Measurements from ENCODE around the gene IGDCC3.
"Not testable (repeated sequence)": the region's sequence is repeated elsewhere in the genome, so short reads cannot be mapped to it uniquely, and the experiment has no call there.

IGDCC3 gene

GRCh38 chr15:65370885-65371284 lies 6.9 kb downstream of the IGDCC3 start:
- DNase-seq (ENCODE audit: low spot score) = no peak

- no peak for DNase-seq (ENCODE audit: low spot score)
These were observed 8.2 kb downstream of the IGDCC3 start for GRCh38 chr15:65369651-65370050.

- no peak for DNase-seq (ENCODE audit: low spot score)
These were observed 8.6 kb downstream of the IGDCC3 start for GRCh38 chr15:65369212-65369547.

- DNase-seq (ENCODE audit: low spot score) = no peak
These were observed 9.2 kb downstream of the IGDCC3 start for GRCh38 chr15:65368302-65369211.

GRCh38 chr15:65366122-65366892 lies 11.5 kb downstream of the IGDCC3 start:
- DNase-seq (ENCODE audit: low spot score) = no peak

- no peak for DNase-seq (ENCODE audit: low spot score)
These were observed 12.6 kb downstream of the IGDCC3 start for GRCh38 chr15:65365229-65365628.

- DNase-seq (ENCODE audit: low spot score) = no peak
These were observed 14.0 kb downstream of the IGDCC3 start for GRCh38 chr15:65363766-65364165.

- DNase-seq (ENCODE audit: low spot score) = no peak
These were observed 14.5 kb downstream of the IGDCC3 start for GRCh38 chr15:65363306-65363705.

- DNase-seq (ENCODE audit: low spot score) = no peak
These were observed 15.3 kb downstream of the IGDCC3 start for GRCh38 chr15:65362491-65362890.

GRCh38 chr15:65361708-65362459 lies 15.9 kb downstream of the IGDCC3 start:
- no peak for DNase-seq (ENCODE audit: low spot score)

GRCh38 chr15:65360506-65360905 lies 17.3 kb downstream of the IGDCC3 start:
- no peak for DNase-seq (ENCODE audit: low spot score)

- DNase-seq (ENCODE audit: low spot score) = no peak
These were observed 21.8 kb downstream of the IGDCC3 start for GRCh38 chr15:65355988-65356353.

GRCh38 chr15:65355173-65355987 lies 22.4 kb downstream of the IGDCC3 start:
- no peak for DNase-seq (ENCODE audit: low spot score)

GRCh38 chr15:65354835-65355172 lies 23.0 kb downstream of the IGDCC3 start:
- no peak for DNase-seq (ENCODE audit: low spot score)

- DNase-seq (ENCODE audit: low spot score) = not testable (repeated sequence)
These were observed 25.8 kb downstream of the IGDCC3 start for GRCh38 chr15:65351972-65352371.

- DNase-seq (ENCODE audit: low spot score) = no peak
These were observed 28.5 kb downstream of the IGDCC3 start for GRCh38 chr15:65349338-65349737.

GRCh38 chr15:65347756-65348155 lies 30.0 kb downstream of the IGDCC3 start:
- not testable (repeated sequence) for DNase-seq (ENCODE audit: low spot score)

- DNase-seq (ENCODE audit: low spot score) = no peak
These were observed 30.8 kb downstream of the IGDCC3 start for GRCh38 chr15:65346856-65347598.

- DNase-seq (ENCODE audit: low spot score) = no peak
These were observed 32.9 kb downstream of the IGDCC3 start for GRCh38 chr15:65344914-65345275.

- DNase-seq (ENCODE audit: low spot score) = no peak
These were observed 33.4 kb downstream of the IGDCC3 start for GRCh38 chr15:65344214-65344913.

Data from left forelimb (tissue), 1 donor.